HepG2 (cell line): Measurements from ENCODE around the gene EPG5.

ENCODE experiments used
- HMG20B ChIP-seq: conservative IDR thresholded peaks from 2 replicates; pipeline ENCODE4 v1.6.1; 2016; ENCODE audit warnings: missing genetic modification reagents, missing compliant biosample characterization
- SMC3 ChIP-seq: IDR thresholded peaks from 2 replicates; pipeline ENCODE4 v1.6.1; 2011; ENCODE audit warnings: low read length, improper control_type of control experiment

DNA sequence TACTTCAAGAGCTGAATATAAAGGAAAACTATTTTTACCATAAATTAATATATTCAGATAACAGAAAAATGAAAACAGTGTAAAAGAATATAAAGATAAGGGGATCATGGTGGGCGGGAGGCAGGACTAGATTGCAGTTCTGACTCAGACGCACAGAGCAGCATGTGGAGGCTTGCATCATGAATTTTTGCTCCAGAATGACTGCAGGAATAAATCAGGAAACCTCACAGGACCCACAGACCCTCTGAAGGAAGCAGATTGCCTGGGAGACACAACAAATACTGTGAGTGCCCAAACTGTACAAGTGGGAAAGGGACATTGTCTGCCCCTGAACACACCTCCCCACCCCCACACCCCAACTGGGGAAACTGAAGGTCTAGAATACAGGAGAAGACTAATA lies 160.9 kb downstream of the EPG5 start:
- no peak for TF ChIP-seq SMC3
- no peak for TF ChIP-seq HMG20B (CRISPR knock-in tag)
